ENCODE results near the gene LHFPL3. TPM values are rescaled to one million over a fixed set of nuclear protein-coding genes. Genes with fewer than 3 reads are reported as not detected.

The LHFPL3 gene
- total RNA-seq, 1 donor from 2014 or later: not detected

DNA sequence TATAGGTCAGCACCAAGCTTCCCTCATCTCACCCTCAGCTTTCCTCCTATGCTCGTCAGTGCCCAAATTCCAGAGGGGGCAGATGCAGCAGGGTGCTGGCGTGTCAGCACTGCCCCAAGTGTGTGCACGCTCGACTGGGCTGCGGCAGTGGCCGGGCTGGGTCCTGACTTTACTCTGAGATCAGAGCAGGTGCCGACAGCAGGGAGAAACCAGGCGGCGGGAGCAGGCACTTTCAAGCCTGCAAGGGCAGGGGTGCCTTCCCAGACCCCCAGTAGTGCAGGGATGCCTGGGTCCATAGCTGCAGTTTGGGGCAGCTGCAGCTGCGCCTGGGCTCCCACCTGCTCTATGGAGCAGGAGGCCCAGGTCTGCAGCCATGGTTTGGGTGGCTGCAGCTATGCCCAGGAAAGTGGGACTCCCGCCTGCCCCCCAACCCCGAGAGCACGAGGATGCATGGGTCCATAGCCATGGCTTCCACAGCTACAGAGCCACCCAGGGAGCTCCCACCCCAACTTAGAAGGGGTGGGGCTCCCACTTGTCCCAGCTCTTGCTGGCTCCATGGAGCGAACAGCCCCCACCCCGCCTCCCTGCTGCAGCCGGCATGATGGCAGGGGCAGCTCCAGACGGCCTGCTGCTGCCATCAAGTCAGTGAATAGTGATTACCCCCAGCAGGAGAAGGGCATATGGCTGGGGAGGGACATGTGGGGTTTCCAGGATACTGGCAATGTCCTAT lies 486.4 kb downstream of the LHFPL3 start:
- Mint-ChIP-seq H3K36me3 (ENCODE audit: insufficient read depth) (no peaks in the 10 kb centered on the region), H3K27me3 (peaks cover 13% of the 10 kb centered on the region), H3K4me1 (ENCODE audit: low read depth) (no peaks in the 10 kb centered on the region), H3K27ac (no peak overlapping the region), H3K4me3 (ENCODE audit: low read depth) (no peak overlapping the region), H3K9me3 (ENCODE audit: low read depth) (no peaks in the 10 kb centered on the region)
- no peak for DNase-seq (ENCODE audit: low spot score, unreplicated experiment)
- TF ChIP-seq, protein P1, sequence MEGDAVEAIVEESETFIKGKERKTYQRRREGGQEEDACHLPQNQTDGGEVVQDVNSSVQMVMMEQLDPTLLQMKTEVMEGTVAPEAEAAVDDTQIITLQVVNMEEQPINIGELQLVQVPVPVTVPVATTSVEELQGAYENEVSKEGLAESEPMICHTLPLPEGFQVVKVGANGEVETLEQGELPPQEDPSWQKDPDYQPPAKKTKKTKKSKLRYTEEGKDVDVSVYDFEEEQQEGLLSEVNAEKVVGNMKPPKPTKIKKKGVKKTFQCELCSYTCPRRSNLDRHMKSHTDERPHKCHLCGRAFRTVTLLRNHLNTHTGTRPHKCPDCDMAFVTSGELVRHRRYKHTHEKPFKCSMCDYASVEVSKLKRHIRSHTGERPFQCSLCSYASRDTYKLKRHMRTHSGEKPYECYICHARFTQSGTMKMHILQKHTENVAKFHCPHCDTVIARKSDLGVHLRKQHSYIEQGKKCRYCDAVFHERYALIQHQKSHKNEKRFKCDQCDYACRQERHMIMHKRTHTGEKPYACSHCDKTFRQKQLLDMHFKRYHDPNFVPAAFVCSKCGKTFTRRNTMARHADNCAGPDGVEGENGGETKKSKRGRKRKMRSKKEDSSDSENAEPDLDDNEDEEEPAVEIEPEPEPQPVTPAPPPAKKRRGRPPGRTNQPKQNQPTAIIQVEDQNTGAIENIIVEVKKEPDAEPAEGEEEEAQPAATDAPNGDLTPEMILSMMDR (IDR thresholded peaks at IDR 0.05; ENCODE audit: unreplicated experiment): no peak

DNA sequence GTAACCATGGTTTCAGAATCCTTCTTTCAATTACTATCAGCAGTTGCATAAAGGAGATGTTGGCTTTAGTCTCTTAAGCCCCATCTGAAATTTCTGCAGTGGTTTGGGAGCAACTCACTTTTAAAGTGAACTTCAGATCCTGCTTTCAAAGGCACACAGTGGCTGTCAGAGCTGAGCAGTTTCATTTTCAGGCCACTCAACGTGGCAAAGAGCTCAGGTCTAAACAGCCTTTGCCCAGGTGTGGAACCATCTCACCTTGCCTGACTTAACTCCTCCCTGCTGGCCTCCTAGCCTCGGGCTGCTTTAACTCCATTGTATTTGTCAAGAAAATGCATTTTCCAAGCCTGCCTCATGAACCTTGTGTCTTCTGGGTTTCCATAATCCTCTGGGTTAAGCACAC lies 488.1 kb downstream of the LHFPL3 start:
- TF ChIP-seq, protein P1 (IDR thresholded peaks at IDR 0.05; ENCODE audit: unreplicated experiment): no peak
- Mint-ChIP-seq H3K27ac (no peak overlapping the region), H3K36me3 (ENCODE audit: insufficient read depth) (no peaks in the 10 kb centered on the region), H3K27me3 (peaks cover 3% of the 10 kb centered on the region), H3K9me3 (ENCODE audit: low read depth) (no peaks in the 10 kb centered on the region), H3K4me3 (ENCODE audit: low read depth) (no peak overlapping the region), H3K4me1 (ENCODE audit: low read depth) (no peaks in the 10 kb centered on the region)
- no peak for DNase-seq (ENCODE audit: low spot score, unreplicated experiment)

DNA sequence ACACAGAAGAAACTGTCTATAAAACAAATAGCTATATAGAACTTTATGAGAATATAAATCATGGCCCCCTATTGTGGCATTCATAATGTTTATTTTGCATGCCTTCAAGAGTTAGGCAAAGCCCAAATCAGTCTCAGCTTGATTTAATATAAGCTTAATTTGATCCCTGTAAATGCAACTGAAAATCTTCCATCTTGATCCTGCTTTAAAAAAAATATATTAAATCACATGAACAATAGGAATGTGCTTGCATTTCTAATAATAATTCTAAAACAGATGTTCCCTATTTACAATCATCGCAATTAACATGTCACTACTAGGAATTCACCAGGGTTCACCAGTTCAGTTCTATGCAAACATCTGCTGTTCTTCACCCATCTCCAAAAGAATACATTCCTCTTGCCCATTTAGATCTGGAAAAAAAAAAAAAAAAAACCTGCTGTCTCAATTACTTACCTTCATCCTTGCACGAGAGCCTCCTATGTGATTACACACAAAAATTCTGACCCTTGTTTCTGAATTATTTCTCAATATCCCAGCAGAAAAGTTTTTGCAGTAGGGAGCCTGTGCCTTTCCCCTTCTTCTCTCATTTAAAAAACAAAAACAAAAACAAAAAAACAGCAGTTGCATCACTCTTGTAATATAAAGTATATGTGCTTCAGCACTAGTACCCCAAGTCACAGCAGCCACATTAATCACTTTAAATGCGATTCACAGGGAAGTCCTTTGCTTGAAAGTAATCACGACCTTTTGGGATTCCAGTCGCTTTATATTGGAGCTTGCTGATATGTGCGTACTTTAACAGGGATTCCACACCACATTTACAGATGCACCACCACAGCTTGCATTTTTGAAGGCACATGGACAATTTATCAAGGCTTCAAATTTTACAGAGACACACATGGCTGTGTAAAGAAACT lies 490.8 kb downstream of the LHFPL3 start:
- Mint-ChIP-seq H3K27ac (no peak overlapping the region), H3K4me3 (ENCODE audit: low read depth) (no peak overlapping the region)
- TF ChIP-seq, protein P1 (IDR thresholded peaks at IDR 0.05; ENCODE audit: unreplicated experiment): no peak

GRCh38 chr7:104820836-104821535 lies 492.6 kb downstream of the LHFPL3 start:
- H3K9me3 Mint-ChIP-seq (ENCODE audit: low read depth): no peaks in the 10 kb centered on the region
- no peaks in the 10 kb centered on the region for H3K36me3 Mint-ChIP-seq (ENCODE audit: insufficient read depth)
- no peak for DNase-seq (ENCODE audit: low spot score, unreplicated experiment)
- H3K27ac Mint-ChIP-seq: no peak overlapping the region
- H3K27me3 Mint-ChIP-seq: no peaks in the 10 kb centered on the region
- H3K4me3 Mint-ChIP-seq (ENCODE audit: low read depth): no peak overlapping the region
- TF ChIP-seq, protein P1 (IDR thresholded peaks at IDR 0.05; ENCODE audit: unreplicated experiment): no peak
- peaks cover 2% of the 10 kb centered on the region for H3K4me1 Mint-ChIP-seq (ENCODE audit: low read depth)

More for the DNA sequence above, 490.8 kb downstream of the LHFPL3 start:
- H3K4me1 Mint-ChIP-seq (ENCODE audit: low read depth): peaks cover 2% of the 10 kb centered on the region
- no peaks in the 10 kb centered on the region for H3K27me3 Mint-ChIP-seq
- no peak for DNase-seq (ENCODE audit: low spot score, unreplicated experiment)
- H3K9me3 Mint-ChIP-seq (ENCODE audit: low read depth): no peaks in the 10 kb centered on the region
- no peaks in the 10 kb centered on the region for H3K36me3 Mint-ChIP-seq (ENCODE audit: insufficient read depth)

DNA sequence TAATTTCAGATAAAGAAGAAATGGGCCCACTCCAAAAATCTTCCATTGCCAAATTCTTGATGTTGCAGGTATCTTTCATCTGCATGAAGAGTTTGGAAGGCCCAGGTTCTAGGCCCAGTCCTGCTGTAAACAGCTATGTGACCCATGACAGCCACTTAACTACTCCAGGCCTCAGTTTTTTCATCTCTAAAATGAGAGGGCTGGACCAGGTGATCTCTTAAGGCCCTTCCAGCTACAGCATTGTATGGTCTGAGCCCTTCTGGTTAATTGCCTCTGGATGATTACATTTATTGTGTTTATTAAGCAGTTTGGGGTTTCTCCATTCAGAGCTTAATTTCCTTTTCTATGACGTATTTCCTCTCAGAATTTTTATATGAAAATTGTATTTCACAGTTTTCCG lies 494.8 kb downstream of the LHFPL3 start:
- no peak overlapping the region for H3K27ac Mint-ChIP-seq
- no peaks in the 10 kb centered on the region for H3K36me3 Mint-ChIP-seq (ENCODE audit: insufficient read depth)
- peaks cover 2% of the 10 kb centered on the region for H3K4me1 Mint-ChIP-seq (ENCODE audit: low read depth)
- TF ChIP-seq, protein P1 (IDR thresholded peaks at IDR 0.05; ENCODE audit: unreplicated experiment): no peak
- H3K4me3 Mint-ChIP-seq (ENCODE audit: low read depth): no peak overlapping the region
- DNase-seq (ENCODE audit: low spot score, unreplicated experiment): no peak
- no peaks in the 10 kb centered on the region for H3K27me3 Mint-ChIP-seq
- H3K9me3 Mint-ChIP-seq (ENCODE audit: low read depth): no peaks in the 10 kb centered on the region
